ENCODE data around the gene CLBA1.
A peak's percentile ranks its signal among the peaks of the same experiment; 100 is the strongest.

Gene CLBA1

DNA sequence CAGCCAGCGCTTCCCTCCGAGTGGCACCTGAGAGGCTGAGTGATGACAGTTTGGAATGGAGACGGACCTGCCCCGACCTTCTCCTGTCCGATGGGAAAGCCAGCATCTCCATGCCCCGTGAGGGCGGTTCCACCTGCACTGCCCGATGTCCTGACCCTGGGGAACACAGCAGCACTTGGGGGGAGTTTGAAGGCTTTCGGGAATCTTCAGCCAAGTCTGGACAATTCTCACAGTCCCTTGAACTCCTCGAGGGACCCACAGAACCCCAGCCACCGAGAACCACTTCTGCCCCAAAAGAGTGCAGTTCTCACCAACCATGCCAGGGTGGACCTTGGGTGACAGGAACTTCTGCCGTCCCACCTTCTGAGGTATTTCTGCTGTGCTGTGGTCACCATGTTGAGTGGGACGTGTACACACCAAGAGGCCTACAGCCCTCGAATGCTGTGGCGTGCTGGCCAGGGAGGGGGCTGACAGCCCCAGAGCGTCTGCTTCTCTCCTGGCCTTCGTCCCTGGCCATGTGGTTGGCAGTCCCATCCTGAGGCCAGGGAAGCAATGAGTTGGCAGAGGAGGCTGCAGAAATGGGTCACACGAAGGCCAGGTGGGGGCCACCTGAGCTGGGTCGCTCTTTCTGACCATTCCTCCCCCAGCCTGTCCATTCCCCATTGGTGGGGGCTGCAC, 1.0 kb downstream of the CLBA1 start:
- Histone ChIP-seq H3K27me3 (ENCODE audit: low read depth, low read length) (no peaks in the 10 kb centered on the region), H3K4me2 (ENCODE audit: low read length) (peak overlapping the region; percentile 67), H3K27ac (ENCODE audit: low read length) (no peak overlapping the region), H2AFZ (ENCODE audit: low read depth, low read length) (no peak overlapping the region), H3K79me2 (ENCODE audit: low read length) (no peaks in the 10 kb centered on the region), H3K4me3 (ENCODE audit: low read length) (peak overlapping the region; percentile 79), H3K9ac (ENCODE audit: low read length) (no peak overlapping the region), H3K9me3 (ENCODE audit: insufficient read depth, low read length) (no peaks in the 10 kb centered on the region), H3K36me3 (replicated peaks; ENCODE audit: low read depth, low read length) (no peaks in the 10 kb centered on the region), H4K20me1 (ENCODE audit: insufficient read depth, low read length) (no peaks in the 10 kb centered on the region), H3K4me1 (ENCODE audit: low read length) (peaks cover 6% of the 10 kb centered on the region; the same call in 1 of the 2 replicates)
- TF ChIP-seq EZH2phosphoT487 (IDR thresholded peaks at IDR 0.05; ENCODE audit: low read depth) = no peak
- TF ChIP-seq, protein P1, sequence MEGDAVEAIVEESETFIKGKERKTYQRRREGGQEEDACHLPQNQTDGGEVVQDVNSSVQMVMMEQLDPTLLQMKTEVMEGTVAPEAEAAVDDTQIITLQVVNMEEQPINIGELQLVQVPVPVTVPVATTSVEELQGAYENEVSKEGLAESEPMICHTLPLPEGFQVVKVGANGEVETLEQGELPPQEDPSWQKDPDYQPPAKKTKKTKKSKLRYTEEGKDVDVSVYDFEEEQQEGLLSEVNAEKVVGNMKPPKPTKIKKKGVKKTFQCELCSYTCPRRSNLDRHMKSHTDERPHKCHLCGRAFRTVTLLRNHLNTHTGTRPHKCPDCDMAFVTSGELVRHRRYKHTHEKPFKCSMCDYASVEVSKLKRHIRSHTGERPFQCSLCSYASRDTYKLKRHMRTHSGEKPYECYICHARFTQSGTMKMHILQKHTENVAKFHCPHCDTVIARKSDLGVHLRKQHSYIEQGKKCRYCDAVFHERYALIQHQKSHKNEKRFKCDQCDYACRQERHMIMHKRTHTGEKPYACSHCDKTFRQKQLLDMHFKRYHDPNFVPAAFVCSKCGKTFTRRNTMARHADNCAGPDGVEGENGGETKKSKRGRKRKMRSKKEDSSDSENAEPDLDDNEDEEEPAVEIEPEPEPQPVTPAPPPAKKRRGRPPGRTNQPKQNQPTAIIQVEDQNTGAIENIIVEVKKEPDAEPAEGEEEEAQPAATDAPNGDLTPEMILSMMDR (IDR thresholded peaks at IDR 0.05; ENCODE audit: low read depth, low read length) = no peak

DNA sequence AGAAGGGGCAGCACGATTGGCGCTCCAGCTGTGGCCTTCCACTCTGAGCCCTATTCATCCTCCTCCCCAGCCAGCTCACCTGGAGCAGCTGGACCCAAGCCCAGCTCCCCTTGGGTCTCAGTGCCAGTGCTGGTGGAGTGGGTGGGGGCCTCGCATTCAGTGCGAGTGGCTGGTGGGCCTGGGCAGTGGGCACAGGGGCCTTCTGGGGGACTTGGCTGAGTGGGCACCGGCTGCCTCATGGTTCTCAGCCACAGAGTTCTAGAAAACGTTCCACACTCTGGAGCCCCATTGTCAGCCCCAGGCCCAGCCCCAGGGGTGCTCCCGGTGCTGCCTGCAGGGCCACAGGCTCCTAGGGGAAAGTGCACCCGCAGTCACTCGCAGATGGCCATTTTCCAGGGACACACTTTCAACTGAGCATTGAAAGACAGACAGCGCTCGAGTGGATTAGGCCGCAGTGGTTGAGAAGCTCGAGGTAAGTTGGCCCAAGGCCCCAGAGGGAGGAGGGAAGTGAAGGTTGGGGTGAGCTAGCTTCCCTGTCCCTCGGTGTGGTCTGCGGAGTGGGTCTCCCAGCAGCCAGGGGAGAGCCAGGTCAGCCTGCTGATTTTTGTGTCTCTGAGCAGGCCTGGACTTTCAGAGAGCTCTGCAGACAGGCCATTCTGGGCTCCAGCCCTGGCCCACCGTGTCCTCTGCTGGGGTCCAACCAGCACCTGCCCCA, 3.8 kb downstream of the CLBA1 start:
- TF ChIP-seq, protein P1 (IDR thresholded peaks at IDR 0.05; ENCODE audit: low read depth, low read length) = no peak
- TF ChIP-seq EZH2phosphoT487 (IDR thresholded peaks at IDR 0.05; ENCODE audit: low read depth) = no peak
- Histone ChIP-seq H3K9me3 (ENCODE audit: insufficient read depth, low read length) (no peaks in the 10 kb centered on the region), H3K4me3 (ENCODE audit: low read length) (no peak overlapping the region), H3K9ac (ENCODE audit: low read length) (no peak overlapping the region), H3K79me2 (ENCODE audit: low read length) (no peaks in the 10 kb centered on the region), H2AFZ (ENCODE audit: low read depth, low read length) (no peak overlapping the region), H3K4me2 (ENCODE audit: low read length) (no peak overlapping the region), H3K36me3 (replicated peaks; ENCODE audit: low read depth, low read length) (no peaks in the 10 kb centered on the region), H3K27ac (ENCODE audit: low read length) (no peak overlapping the region), H4K20me1 (ENCODE audit: insufficient read depth, low read length) (no peaks in the 10 kb centered on the region), H3K27me3 (ENCODE audit: low read depth, low read length) (no peaks in the 10 kb centered on the region), H3K4me1 (ENCODE audit: low read length) (no peaks in the 10 kb centered on the region)

DNA sequence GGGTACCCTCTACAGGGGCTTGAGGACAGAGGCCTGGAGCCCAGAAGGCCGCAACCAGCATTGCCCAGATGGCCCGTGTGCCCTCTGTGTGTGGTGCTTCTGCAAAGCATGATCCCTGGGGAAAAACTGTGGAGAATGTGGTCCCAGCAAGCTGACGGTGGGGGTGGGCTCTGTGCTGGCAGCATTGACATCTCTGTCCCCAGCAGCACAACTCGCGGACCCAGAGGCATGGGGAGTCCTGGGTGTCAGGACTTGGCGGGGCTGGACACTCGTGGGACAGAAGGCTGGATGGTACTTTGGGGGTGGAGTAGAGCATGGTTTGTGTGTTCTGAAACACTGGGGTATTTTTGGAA, 4.3 kb downstream of the CLBA1 start:
- Histone ChIP-seq H3K4me1 (ENCODE audit: low read length) (no peaks in the 10 kb centered on the region), H3K4me3 (ENCODE audit: low read length) (no peak overlapping the region), H3K27ac (ENCODE audit: low read length) (no peak overlapping the region), H2AFZ (ENCODE audit: low read depth, low read length) (no peak overlapping the region), H3K27me3 (ENCODE audit: low read depth, low read length) (no peaks in the 10 kb centered on the region), H3K9me3 (ENCODE audit: insufficient read depth, low read length) (no peaks in the 10 kb centered on the region), H3K36me3 (replicated peaks; ENCODE audit: low read depth, low read length) (no peaks in the 10 kb centered on the region), H3K4me2 (ENCODE audit: low read length) (no peak overlapping the region), H3K9ac (ENCODE audit: low read length) (no peak overlapping the region), H4K20me1 (ENCODE audit: insufficient read depth, low read length) (no peaks in the 10 kb centered on the region), H3K79me2 (ENCODE audit: low read length) (no peaks in the 10 kb centered on the region)
- TF ChIP-seq EZH2phosphoT487 (IDR thresholded peaks at IDR 0.05; ENCODE audit: low read depth) = no peak
- TF ChIP-seq, protein P1 (IDR thresholded peaks at IDR 0.05; ENCODE audit: low read depth, low read length) = no peak

DNA sequence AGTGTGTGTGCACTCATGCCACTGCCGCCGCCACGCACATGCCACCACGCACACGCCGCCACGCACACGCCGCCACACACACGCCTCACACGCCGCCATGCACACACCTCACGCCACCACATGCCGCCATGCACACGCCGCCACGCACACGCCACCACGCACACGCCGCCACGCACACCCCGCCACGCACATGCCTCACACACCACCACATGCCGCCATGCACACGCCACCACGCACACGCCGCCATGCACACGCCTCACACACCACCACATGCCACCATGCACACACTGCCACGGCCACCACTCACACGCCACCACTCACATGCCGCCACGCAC, 6.3 kb downstream of the CLBA1 start:
- no peaks in the 10 kb centered on the region for H3K36me3 ChIP-seq (replicated peaks; ENCODE audit: low read depth, low read length)
- no peak overlapping the region for H3K27ac ChIP-seq (ENCODE audit: low read length)
- H3K79me2 ChIP-seq (ENCODE audit: low read length) = no peaks in the 10 kb centered on the region
- H3K4me2 ChIP-seq (ENCODE audit: low read length) = no peak overlapping the region
- H4K20me1 ChIP-seq (ENCODE audit: insufficient read depth, low read length) = no peaks in the 10 kb centered on the region
- H3K4me1 ChIP-seq (ENCODE audit: low read length) = no peaks in the 10 kb centered on the region
- H3K9me3 ChIP-seq (ENCODE audit: insufficient read depth, low read length) = no peaks in the 10 kb centered on the region
- no peaks in the 10 kb centered on the region for H3K27me3 ChIP-seq (ENCODE audit: low read depth, low read length)
- no peak overlapping the region for H3K9ac ChIP-seq (ENCODE audit: low read length)
- H3K4me3 ChIP-seq (ENCODE audit: low read length) = no peak overlapping the region
- no peak for TF ChIP-seq EZH2phosphoT487 (IDR thresholded peaks at IDR 0.05; ENCODE audit: low read depth)
- TF ChIP-seq, protein P1 (IDR thresholded peaks at IDR 0.05; ENCODE audit: low read depth, low read length) = no peak
- H2AFZ ChIP-seq (ENCODE audit: low read depth, low read length) = no peak overlapping the region
